Stimulated activated naive CD4-positive, alpha-beta T cell (primary cell): ENCODE measurements around the gene CEP89.
"Not testable (repeated sequence)": the region's sequence is repeated elsewhere in the genome, so short reads cannot be mapped to it uniquely, and the experiment has no call there.

Experiments
- DNase-seq, 6 experiments: peaks; one replicate each; lab custom pipeline; 2025; lab: John Stamatoyannopoulos, UW

Gene CEP89

GRCh38 chr19:32869966-32870573, 101.7 kb downstream of the CEP89 start:
- DNase-seq = no peak

DNA sequence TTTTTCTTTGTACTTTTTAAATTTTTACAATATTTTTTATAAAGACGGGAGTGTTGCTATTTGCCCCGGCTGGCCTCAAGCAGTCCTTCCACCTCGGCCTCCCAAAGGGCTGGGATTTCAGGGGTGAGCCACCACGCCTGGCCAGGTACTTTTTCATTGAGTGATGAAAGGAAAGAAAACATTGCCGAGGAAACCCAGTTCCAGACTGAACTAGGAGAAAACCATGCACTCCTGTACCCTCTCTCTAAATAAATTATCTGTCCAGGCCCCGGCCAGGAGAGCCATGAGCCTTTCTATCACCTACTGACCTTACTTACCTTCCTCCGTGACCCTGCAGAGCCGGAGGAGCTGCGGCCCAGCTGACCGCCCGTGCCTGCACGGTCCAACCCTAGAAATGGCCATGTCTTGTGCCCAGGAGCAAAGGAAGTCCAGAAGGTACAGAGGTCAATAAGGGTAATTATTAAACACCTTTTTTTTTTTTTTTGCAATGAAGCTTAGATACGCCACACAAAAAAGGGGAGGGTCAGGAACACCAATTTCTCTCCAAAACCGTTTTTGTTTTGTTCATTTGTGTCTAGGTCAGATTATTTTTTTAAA, 102.3 kb downstream of the CEP89 start, which contains the start of gene SLC7A9:
Gene SLC7A9, minus strand, starts transcription at position 399 of the 597 bp plus-strand sequence. CDS start 1,233 bp downstream, outside the sequence.
- no peak for DNase-seq

- no peak for DNase-seq
Observed at GRCh38 chr19:32868206-32868950, 103.4 kb downstream of the CEP89 start.

DNA sequence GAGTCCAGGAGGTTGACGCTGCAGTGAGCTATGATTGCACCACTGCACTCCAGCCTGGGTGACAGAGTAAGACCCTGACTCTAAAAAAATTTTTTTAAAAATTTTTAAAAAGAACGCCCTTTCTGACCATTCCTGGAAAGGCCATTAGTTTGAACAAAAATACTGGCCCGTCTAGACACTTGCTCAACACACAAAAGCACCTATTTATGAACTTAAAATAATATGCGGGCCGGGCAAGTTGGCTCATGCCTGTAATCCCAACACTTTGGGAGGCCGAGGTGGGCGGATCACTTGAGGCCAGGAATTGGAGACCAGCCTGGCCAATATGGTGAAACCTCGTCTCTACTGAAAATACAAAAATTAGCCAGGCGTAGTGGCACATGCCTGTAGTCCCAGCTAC, 104.3 kb downstream of the CEP89 start:
- DNase-seq = not testable (repeated sequence)

DNA sequence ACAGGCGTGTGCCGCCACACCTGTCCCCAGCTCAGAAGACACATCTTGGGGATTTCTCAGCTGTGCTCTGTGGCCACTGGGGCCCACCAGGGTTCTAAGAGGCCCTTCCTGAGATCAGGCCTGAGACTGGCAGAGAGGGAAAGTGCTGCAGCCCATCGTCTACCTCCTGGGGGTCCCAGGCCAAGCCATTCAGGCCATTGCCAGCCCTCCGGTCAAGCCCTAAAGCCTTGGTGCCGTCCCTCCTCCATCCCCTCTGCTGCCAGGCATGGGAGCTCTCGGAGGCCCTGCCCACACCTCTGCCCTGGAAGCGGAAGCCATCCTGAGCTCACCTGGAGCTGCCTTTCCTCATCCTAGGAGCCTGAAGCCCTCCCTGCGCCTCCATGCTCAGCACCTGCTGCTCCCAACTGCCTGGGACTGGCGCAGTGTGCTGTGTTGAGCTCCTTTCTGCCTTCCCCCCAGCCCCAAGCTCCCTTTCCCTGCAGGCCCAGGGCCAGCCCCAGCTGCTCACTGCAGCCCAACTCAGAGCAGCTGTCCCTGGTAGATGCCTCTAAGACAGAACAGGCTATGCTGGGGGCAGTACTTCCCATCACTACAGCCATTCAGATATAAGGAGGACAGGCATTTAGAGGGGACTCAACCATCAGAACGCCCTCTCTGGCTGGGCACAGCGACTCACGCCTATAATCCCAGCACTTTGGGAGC, 105.0 kb downstream of the CEP89 start:
- DNase-seq = no peak

DNA sequence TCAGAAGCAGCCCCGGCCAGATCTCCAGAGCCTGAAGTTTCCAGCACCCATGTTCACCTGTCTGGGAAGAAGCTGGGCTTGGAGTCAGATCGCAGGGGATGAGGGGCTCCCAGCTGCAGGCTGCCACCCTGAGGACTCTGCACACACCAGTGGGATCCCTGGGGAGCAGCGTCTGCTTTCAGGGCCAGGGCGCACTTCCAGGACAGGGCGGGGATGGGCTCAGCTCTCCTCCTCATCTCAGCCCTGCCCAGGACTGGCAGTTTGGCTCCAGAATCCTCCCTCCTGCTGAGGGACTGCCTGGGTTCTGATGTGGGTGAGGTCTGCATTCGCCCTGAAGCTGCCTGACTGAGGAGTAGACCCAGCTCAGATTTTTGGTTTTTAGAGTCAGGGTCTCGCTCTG, 105.7 kb downstream of the CEP89 start:
- no peak for DNase-seq

GRCh38 chr19:32865326-32865725, 106.4 kb downstream of the CEP89 start:
- no peak for DNase-seq

DNA sequence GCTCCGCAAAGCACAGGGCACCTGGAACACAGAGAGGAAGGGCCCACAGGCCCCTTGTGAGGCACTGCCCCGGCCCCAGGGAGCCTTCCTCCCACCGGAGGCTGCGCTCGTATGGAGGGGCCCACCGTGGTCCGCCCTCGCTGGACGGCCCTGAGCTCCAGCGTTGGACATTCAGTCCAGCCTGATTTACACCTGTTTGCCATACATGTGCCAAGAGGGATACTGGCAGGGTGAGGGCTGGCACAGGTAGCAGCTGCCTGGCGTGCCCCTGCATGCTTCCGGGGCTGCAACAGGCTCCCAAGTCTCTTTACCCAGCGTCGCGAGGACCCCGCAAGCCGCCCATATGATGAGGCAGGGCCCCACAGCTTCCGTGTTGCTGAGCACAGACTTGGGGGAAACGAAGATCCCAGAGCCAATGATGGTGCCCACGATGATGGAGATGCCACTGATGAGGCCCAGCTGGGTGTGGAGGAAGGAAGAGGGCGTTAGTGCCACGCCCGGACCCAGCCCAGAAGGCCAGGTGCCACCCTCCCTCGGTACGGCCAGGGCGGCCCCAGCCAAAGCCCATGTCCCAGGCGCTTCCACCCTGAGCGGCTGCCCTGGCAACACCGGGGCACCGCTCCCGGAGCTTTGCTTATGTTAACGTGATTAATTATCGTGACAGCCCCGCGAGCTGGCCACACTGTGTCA, 107.3 kb downstream of the CEP89 start:
- no peak for DNase-seq

DNA sequence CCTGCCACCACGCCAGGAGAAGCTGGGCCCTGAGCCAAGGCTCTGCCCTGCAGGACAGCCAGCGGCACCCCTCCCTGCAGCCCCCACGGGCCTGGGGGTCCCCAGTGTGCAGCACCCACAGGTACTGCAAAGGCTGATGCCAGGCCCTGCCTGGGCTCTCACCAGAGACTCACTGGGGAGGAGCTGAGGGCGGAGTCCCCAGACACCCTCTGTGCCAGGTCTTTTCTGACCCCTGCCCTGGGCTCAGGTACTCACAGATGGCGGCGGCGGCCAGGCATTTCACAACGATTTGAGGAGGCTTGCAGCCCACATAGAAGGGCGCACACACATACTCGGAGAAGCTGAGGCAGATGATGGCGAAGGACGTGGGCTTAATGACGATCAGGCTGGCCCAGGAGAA, 107.9 kb downstream of the CEP89 start:
- no peak for DNase-seq

- no peak for DNase-seq
Observed at GRCh38 chr19:32863301-32863700, 108.5 kb downstream of the CEP89 start.

- DNase-seq = no peak
Observed at GRCh38 chr19:32862741-32863140, 109.0 kb downstream of the CEP89 start.

DNA sequence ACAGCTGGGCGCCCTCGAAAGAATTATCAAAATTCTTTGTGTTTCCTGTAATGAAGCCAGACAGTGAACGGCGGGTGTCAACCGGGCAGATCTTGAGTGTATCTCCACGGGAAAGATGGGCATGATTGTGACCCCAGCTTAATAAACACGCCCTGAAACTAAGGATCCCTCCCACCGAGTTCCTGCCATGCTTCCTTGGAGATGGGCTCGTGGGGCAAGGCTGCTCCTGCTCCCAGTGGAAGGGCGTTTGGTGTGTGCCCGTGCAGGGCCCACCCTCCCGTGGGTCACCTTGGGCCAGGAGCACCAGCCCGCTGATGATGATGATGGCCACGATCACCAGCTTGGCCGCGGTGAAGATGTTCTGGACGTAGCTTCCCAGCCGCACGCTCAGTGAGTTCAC, 109.6 kb downstream of the CEP89 start:
- no peak for DNase-seq

DNA sequence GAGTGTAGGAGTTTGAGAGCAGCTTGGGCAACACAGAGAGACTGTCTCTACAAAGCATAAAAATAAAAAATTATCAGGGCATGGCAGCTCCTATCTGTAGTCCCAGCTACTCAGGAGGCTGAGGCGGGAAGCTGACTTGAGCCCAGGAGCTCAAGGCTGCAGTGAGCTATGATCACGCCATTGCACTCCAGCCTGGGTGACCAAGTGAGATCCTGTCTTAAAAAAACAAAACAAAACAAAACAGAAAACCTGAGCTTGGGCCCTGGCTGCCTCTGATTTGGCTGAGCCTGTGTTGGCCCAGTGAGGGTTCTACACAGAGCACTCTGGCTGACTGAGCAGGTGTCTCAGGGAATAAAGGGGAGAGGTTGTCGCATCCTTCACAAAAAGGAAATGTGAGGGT, 110.2 kb downstream of the CEP89 start:
- DNase-seq = no peak

DNA sequence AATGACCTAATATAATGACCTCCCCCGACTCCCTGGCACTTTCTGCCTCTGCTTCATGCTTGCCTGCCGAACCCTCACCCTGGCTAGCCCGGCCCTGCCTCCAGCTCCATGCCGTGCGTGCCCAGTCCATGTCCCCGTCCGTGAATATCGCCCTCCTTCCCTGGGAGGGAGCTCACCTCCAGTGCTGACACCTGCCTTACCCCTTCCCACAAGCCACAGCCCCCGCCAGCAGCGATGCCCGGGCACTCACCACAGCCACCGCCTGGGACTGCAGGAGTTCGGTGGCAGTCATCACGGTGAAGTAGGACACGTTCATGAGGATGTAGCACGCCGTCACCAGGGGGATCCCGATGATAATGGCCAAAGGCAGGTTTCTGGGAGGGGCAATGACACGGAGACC, 112.2 kb downstream of the CEP89 start:
- no peak for DNase-seq

DNA sequence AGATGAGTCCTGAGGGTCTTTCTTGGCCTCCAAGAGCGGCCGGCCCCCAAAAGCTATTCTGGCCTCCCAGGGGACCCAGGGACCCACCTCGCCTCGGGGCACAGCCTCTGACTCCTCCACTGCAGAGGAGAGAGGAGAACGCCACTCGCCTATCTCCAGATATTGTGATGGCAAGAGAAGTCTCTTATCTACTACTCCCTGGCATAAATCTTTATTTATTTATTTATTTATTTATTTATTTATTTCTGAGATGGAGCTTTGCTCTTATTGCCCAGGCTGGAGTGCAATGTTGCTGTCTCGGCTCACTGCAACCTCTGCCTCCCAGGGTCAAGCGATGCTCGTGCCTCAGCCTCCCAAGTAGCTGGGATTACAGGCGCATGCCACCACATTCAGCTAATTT, 113.2 kb downstream of the CEP89 start:
- DNase-seq = no peak

DNA sequence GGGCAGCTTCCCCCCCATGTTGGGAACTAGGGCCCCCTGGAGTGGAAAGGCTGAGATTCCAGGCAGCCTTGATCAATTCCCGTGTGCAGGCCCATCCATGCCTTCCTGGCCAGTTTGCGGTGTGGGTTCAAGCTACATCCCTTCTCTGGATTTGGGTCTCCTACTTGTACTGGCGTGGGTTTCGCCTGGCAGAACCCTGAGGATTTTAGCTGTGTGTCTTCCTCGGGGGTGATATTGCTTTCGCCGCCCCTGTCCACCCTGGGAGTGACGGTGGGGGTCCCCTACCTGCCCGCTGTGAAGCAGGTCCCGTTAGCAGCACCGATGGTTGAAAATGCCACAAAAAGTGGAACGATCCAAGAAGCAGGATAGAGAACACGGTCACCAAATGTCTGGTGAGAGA, 113.6 kb downstream of the CEP89 start:
- no peak for DNase-seq

DNA sequence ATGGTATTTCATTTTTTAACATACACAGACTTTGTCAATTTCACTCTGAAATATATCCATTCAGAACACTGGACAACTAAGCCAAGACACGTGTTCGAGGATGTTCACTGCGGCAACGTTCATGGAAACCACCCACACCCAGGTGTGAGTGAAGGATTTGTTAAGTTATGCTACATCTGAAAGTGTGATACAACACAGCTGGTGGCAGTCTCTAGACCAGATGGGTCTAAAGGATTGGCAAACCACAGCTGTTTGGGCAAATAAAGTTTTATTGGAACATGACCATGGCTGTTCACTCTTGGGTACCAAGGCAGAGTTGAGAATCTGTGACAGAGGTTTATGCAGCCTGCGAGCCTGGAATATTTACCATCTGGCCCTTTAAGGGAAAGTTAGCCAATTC, 114.2 kb downstream of the CEP89 start:
- DNase-seq = no peak

GRCh38 chr19:32856818-32857217, 114.9 kb downstream of the CEP89 start:
- DNase-seq = not testable (repeated sequence)

- no peak for DNase-seq
Observed at GRCh38 chr19:32852216-32852615, 119.5 kb downstream of the CEP89 start.

GRCh38 chr19:32848035-32848434, 123.7 kb downstream of the CEP89 start:
- not testable (repeated sequence) for DNase-seq

GRCh38 chr19:32843716-32844245, 128.0 kb downstream of the CEP89 start:
- no peak for DNase-seq

DNA sequence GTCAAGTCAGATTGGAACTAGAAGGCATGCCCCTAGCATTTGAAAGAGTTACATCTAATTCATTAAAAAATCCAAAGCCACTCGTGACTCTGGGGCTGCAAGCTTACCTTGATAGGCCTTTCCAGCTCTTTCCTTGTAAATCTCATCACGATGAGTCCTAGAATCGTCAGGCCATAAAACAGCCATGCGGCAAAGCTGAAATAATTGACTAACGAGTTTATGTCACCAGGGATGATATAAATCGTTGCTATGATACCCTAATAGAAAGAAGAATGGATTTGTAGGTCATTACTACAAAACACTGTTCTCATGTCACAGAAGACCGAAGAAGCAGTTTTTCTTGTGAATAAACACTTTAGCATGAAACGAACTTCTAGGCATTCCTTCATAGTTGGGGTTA, 129.7 kb downstream of the CEP89 start:
- DNase-seq = no peak
